Measurements from ENCODE around the gene BRME1.

- TF ChIP-seq CTCF (optimal IDR thresholded peaks at IDR 0.05 in 1 of 3, IDR thresholded peaks at IDR 0.05 in 1 of 3, conservative IDR thresholded peaks at IDR 0.05 in 1 of 3; ENCODE audit: extremely low read depth in 1 of 3, insufficient read depth in 2 of 3, low read length in 3 of 3) (no peak), EZH2 (IDR thresholded peaks at IDR 0.05; ENCODE audit: low read length) (no peak)
Observed at GRCh38 chr19:13887018-13887436, 18.9 kb downstream of the BRME1 start.
